Brain pericyte (primary cell): ENCODE data around the gene EMC10.

ENCODE experiments used
- DNase-seq: peaks from one replicate; pipeline ENCODE4 v3.0.0-alpha.2; 2012; ENCODE audit warnings: low read depth, low spot score

The EMC10 gene

GRCh38 chr19:50496189-50497021 lies 20.1 kb downstream of the EMC10 start:
- no peak for DNase-seq

- no peak for DNase-seq
These were observed 20.7 kb downstream of the EMC10 start for GRCh38 chr19:50497022-50497405.

- no peak for DNase-seq
These were observed 22.1 kb downstream of the EMC10 start for GRCh38 chr19:50498219-50499056.

GRCh38 chr19:50500060-50500752 lies 23.9 kb downstream of the EMC10 start:
- no peak for DNase-seq

DNA sequence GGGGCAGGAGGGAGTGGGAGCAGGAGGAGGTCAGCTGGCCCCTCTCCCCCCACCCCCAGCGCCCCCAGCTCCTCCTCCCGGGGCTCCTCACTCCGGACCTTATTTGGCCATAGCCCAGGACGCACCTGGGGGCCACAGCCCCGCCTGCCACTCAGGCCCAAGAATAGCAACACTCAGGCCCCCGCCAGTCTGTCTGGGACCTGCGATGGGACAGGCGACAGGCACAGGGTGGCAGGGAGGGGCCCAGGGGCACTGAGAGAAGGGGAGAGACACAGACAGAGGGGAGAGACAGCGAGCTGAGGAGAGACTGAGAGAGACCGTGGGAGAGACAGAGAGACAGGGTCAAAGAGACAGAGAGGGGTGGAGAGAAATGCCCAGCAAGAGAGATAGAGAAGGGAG lies 24.4 kb downstream of the EMC10 start:
- no peak for DNase-seq

DNA sequence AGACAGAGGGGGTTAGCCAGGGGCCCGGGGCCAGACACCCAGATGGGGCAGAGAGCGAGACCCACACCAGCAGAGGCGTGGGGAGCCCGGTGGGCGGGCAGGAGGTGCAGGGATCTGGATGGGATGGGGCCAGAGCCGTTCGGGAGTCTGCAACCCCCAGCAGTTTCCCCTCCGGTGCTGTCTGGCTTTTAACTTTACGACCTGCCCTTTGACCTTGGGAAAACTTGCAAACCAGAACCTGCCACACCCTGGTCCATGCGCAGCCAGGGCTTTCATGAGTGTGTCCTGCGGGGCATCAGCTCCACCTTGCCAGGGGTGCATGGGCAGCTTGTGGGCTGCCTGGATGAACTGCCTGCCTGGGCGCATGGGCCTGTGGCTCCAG lies 24.9 kb downstream of the EMC10 start:
- DNase-seq: no peak

DNA sequence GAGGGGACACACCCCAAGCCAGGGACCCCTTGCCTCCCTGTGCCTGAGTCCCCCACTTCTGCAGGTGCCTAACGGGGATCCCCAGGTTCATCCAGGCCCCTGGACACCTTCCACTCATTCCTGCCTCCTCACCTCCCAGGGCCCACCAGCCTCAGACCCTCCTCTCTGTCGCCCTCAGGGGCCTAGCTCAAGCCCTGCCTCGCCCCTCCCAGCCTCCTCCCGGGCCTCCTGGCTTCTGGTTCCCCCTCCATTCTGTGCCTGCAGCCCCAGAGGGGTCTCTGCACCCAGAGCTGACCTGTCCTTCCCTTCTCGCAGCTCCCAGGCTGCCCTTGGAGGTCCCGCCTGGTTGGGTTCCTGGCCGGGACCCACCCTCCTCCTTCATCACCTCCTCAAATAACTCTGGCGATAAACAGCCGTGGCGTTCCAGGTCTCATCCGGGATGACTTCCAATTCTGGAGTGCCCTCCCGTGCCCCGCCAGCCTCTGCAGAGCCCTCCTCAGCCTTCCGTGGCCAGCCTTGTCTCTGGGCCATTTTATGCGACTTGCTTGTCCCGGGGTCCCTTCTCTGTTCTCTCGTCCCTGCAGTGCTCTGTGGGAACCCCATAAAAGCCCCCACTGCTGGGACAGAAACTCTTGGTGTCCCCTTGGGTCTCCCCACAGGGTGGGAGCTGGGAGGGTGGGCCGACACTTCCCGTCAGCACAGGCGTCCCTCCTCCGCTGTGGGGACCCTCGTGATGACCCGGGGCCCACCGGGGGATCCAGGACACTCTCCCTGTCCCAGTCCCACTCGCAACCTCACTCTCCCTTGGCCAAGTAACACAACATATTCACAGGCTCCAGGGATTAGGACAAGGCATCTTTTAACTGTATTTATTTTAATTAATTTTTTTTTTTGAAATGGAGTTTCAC lies 25.5 kb downstream of the EMC10 start:
- DNase-seq: no peak

- DNase-seq: no peak
These were observed 29.7 kb downstream of the EMC10 start for GRCh38 chr19:50505856-50506611.

DNA sequence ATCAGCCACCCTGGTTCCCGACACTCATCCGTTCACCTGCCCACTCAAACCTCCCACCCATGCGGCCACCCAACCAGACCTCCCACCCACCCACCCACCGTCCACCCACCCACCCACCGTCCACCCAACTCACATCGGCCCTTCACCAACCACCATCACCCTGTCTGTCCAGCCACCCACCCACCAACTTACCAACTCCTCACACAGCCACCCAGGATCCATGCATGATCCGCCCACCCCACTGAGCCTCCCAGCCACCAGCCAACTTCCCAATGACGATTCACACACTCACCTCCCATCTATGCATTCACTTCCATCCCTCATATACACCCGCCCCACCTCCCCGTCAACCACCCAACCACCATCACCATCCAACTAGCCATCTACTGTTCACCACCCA lies 30.4 kb downstream of the EMC10 start:
- no peak for DNase-seq

DNA sequence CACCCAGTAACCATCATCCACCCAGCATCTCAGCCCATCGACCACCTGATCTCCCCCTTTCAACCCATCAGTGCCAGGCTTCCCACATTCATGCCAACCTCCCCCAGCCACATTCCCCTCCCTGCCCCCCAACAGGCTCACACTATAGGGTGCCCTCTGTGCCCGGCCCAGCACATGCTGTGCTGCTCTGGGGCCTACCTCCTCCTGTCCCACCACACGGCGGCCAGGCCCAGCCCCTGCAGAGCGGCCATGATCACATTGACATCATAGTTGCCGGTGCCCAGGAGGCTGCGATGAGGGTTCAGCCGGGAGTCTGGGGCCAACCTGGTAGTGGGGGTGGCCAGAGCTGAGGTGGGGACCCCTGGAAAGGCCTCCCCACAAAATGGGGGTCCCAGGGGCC lies 31.1 kb downstream of the EMC10 start:
- no peak for DNase-seq

GRCh38 chr19:50508843-50509190 lies 32.5 kb downstream of the EMC10 start:
- no peak for DNase-seq

- no peak for DNase-seq
These were observed 33.1 kb downstream of the EMC10 start for GRCh38 chr19:50509366-50509765.

DNA sequence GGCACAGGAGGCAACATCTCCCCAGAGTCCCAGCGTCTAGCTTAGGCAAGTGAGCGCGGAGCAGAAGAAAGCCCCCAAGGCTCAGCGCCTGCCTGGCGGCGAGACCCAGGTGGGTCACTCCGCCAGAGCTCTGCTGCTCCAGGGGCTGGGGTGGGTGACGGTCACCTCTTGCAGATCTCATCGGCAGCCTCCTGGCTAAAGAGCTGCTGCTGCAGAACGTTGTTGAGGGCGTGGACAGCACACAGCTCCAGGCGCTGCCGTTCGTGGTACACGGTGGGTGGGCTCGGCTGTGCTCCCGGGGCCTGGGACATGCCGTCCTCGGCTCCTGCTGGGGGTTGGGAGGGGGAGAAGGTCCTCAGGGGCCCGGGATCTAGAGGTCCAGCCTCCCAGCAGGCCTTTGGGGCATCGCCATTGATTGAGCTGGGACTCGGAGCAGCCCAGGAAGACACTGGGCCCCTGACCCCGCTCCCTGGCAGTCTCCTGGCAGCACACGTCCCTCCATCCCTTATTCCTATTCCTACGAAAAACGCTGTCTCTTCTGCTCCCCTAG lies 33.9 kb downstream of the EMC10 start:
- DNase-seq: no peak

DNA sequence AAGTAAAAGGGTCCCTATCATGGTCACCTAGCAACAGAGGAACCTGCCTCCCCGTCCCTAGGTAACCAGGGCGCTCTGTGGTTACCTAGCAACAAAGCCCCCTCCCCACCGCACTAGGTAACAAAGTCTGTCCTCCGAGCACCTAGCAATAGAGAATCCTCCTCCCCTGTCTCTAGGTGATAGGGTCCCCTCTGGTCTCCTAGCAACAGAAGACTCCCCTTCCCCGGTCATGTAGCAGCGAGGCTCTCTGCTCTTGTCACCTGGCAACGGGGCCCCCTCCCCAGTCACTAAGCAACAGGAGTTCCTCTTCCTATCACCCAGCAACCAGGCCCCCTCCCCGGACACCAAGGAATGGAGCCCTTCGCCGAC lies 34.4 kb downstream of the EMC10 start:
- no peak for DNase-seq

- DNase-seq: peak; percentile 97
These were observed 34.9 kb downstream of the EMC10 start, which contains the start of gene JOSD2 for GRCh38 chr19:50511069-50511822. TSS of gene JOSD2 (minus strand) at chr19:50511191. CDS start at chr19:50510431, 760 bp downstream.

- DNase-seq: no peak
These were observed 36.0 kb downstream of the EMC10 start for GRCh38 chr19:50512112-50512998.

- DNase-seq: no peak
These were observed 36.9 kb downstream of the EMC10 start for GRCh38 chr19:50512999-50513745.
